ENCODE data around the gene SCFD1.

Gene SCFD1

DNA sequence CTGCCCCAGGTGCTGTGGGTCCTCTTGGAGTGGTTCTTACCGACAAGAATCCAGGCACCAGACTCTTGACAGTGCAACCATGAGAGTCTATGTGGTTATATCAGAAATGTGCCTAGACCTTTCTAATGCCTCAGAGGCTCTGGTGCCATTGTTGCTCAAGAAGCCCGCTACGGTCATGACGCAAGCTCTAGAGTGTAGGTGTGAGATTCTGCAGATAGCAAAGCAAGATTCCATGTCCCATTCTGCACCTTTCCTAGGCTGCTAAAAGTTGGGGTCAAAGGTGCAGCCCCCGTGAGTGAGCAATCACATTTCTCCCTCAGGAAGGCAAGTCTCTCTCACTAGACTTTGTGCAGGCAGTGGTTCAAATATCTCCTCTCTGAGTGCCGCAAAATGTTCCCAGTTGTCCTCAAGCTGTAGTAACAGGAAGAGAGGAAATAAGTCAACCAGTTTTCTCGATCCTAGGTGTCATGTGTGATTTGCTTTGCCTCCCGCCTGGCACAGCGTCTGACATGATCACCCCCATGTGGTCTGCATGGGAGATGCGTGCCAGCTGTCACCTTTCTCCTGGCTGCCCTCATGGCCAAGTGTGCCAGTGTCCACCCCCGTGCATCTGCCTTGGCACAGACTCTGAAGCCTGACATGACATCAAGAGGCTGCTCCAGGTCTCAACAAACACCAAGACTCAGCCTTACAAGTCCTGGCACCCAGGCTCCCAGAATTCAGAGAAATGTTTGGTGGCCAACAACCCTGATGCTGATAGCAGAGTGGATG, 129.7 kb downstream of the SCFD1 start:
- ATAC-seq (ENCODE audit: insufficient read depth, low read depth) (peak; percentile 64; the same call in 2 of the 3 replicates), DNase-seq (peak; percentile 12)
- Histone ChIP-seq H3K9ac (ENCODE audit: low read depth, low read length) (no peak overlapping the region), H3K4me1 (ENCODE audit: insufficient read depth, low read length) (no peaks in the 10 kb centered on the region), H3K4me2 (ENCODE audit: insufficient read depth, low read length) (peak overlapping the region; percentile 16; the same call in 1 of the 2 replicates), H2AFZ (ENCODE audit: low read depth, low read length) (peak overlapping the region; percentile 36; the same call in 1 of the 2 replicates), H4K20me1 (ENCODE audit: insufficient read depth, low read length) (no peaks in the 10 kb centered on the region), H3K9me3 (ENCODE audit: insufficient read depth, low read length, severe bottlenecking) (no peaks in the 10 kb centered on the region), H3K27ac (ENCODE audit: low read length) (no peak overlapping the region), H3K27me3 (ENCODE audit: insufficient read depth, low read length, poor library complexity) (peaks cover 5% of the 10 kb centered on the region), H3K4me3 (ENCODE audit: low read depth in 1 of 2, low read length in 2 of 2) (no peak overlapping the region), H3K79me2 (ENCODE audit: insufficient read depth, low read length) (no peaks in the 10 kb centered on the region), H3K36me3 (ENCODE audit: insufficient read depth, low read length) (no peaks in the 10 kb centered on the region)
- TF ChIP-seq, protein P1, sequence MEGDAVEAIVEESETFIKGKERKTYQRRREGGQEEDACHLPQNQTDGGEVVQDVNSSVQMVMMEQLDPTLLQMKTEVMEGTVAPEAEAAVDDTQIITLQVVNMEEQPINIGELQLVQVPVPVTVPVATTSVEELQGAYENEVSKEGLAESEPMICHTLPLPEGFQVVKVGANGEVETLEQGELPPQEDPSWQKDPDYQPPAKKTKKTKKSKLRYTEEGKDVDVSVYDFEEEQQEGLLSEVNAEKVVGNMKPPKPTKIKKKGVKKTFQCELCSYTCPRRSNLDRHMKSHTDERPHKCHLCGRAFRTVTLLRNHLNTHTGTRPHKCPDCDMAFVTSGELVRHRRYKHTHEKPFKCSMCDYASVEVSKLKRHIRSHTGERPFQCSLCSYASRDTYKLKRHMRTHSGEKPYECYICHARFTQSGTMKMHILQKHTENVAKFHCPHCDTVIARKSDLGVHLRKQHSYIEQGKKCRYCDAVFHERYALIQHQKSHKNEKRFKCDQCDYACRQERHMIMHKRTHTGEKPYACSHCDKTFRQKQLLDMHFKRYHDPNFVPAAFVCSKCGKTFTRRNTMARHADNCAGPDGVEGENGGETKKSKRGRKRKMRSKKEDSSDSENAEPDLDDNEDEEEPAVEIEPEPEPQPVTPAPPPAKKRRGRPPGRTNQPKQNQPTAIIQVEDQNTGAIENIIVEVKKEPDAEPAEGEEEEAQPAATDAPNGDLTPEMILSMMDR (IDR thresholded peaks at IDR 0.05; ENCODE audit: borderline replicate concordance, extremely low read depth, low read length, poor library complexity, severe bottlenecking): peak; percentile 60
- no peak for TF ChIP-seq EZH2 (IDR thresholded peaks at IDR 0.05; ENCODE audit: borderline replicate concordance, low read depth, low read length, severe bottlenecking)

DNA sequence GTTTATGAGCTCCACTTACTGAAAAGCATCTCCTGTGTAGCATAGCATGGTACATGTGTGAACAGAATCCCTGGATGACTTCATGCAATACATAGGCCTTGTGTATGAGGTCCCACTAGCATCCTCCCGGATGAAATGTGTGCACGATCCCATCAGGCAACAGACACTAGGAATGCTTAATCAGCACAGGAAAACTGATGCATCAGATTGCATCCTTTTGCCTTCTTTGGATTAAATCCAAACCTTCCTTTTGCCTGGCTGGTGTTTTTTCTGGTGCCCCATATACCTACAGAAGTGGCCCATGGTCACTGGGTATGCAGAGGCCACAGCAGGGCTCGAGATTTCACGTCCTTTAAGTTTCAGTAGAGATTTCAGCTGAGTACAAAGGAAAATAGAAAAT, 131.3 kb downstream of the SCFD1 start:
- no peaks in the 10 kb centered on the region for H4K20me1 ChIP-seq (ENCODE audit: insufficient read depth, low read length)
- no peak for DNase-seq

DNA sequence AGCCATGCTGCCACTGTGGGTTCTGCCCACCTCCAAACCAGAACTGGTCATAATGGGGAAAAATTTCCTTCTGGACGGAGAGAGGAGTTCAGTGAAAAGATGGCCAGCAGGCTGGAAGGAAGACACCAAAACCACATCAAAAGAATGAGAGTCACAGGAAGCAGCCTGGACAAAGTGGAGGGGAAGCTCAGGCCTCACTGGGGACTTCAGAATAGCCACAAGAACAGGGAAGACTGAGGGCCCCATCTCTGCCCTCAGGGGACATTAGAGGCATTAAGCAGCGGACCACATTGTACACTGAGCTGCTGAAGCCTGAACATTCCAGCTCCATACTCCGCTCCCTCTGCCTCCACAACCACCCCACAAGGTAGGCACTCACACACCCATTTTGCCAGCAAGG, 132.7 kb downstream of the SCFD1 start:
- ATAC-seq (ENCODE audit: insufficient read depth, low read depth): no peak
- DNase-seq: no peak
- Histone ChIP-seq H3K4me1 (ENCODE audit: insufficient read depth, low read length) (no peaks in the 10 kb centered on the region), H3K27me3 (ENCODE audit: insufficient read depth, low read length, poor library complexity) (peaks cover 4% of the 10 kb centered on the region), H3K9me3 (ENCODE audit: insufficient read depth, low read length, severe bottlenecking) (no peaks in the 10 kb centered on the region), H3K4me2 (ENCODE audit: insufficient read depth, low read length) (no peak overlapping the region), H3K9ac (ENCODE audit: low read depth, low read length) (no peak overlapping the region), H3K27ac (ENCODE audit: low read length) (no peak overlapping the region), H3K36me3 (ENCODE audit: insufficient read depth, low read length) (no peaks in the 10 kb centered on the region), H2AFZ (ENCODE audit: low read depth, low read length) (no peak overlapping the region), H3K79me2 (ENCODE audit: insufficient read depth, low read length) (no peaks in the 10 kb centered on the region), H3K4me3 (ENCODE audit: low read depth in 1 of 2, low read length in 2 of 2) (no peak overlapping the region), H4K20me1 (ENCODE audit: insufficient read depth, low read length) (no peaks in the 10 kb centered on the region)
- no peak for TF ChIP-seq EZH2 (IDR thresholded peaks at IDR 0.05; ENCODE audit: borderline replicate concordance, low read depth, low read length, severe bottlenecking)
- TF ChIP-seq, protein P1 (IDR thresholded peaks at IDR 0.05; ENCODE audit: borderline replicate concordance, extremely low read depth, low read length, poor library complexity, severe bottlenecking): no peak

More for the DNA sequence above, 131.3 kb downstream of the SCFD1 start:
- Histone ChIP-seq H3K9me3 (ENCODE audit: insufficient read depth, low read length, severe bottlenecking) (no peaks in the 10 kb centered on the region), H3K9ac (ENCODE audit: low read depth, low read length) (no peak overlapping the region), H3K36me3 (ENCODE audit: insufficient read depth, low read length) (no peaks in the 10 kb centered on the region), H3K27me3 (ENCODE audit: insufficient read depth, low read length, poor library complexity) (peaks cover 4% of the 10 kb centered on the region), H3K79me2 (ENCODE audit: insufficient read depth, low read length) (no peaks in the 10 kb centered on the region), H3K4me2 (ENCODE audit: insufficient read depth, low read length) (no peak overlapping the region), H3K4me3 (ENCODE audit: low read depth in 1 of 2, low read length in 2 of 2) (no peak overlapping the region), H3K4me1 (ENCODE audit: insufficient read depth, low read length) (no peaks in the 10 kb centered on the region), H3K27ac (ENCODE audit: low read length) (no peak overlapping the region), H2AFZ (ENCODE audit: low read depth, low read length) (no peak overlapping the region)
- ATAC-seq (ENCODE audit: insufficient read depth, low read depth): no peak
- TF ChIP-seq EZH2 (IDR thresholded peaks at IDR 0.05; ENCODE audit: borderline replicate concordance, low read depth, low read length, severe bottlenecking): no peak
- TF ChIP-seq, protein P1 (IDR thresholded peaks at IDR 0.05; ENCODE audit: borderline replicate concordance, extremely low read depth, low read length, poor library complexity, severe bottlenecking): no peak

Measured in DND-41 (cell line).